ENCODE results near the gene GNB1.

Gene GNB1

DNA sequence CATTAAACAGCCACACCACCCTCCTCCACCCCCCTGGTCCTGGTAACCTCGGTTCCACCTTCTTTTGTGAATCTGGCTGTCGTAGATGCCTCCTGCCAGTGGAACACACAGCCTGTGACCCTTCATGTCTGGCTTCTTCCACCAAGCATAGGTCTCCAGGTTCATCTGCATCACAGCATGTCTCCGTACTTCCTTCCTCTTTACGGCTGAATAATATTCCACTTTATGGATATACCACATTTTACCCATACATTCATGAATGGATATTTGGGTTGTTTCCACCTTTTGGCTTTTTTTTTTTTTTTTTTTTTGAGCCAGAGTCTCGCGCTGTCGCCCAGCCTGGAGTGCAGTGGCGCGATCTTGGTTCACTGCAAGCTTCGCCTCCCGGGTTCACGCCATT, 12.3 kb upstream of the GNB1 start:
- DNase-seq (ENCODE audit: low spot score), result no peak
- TF ChIP-seq, protein P1, sequence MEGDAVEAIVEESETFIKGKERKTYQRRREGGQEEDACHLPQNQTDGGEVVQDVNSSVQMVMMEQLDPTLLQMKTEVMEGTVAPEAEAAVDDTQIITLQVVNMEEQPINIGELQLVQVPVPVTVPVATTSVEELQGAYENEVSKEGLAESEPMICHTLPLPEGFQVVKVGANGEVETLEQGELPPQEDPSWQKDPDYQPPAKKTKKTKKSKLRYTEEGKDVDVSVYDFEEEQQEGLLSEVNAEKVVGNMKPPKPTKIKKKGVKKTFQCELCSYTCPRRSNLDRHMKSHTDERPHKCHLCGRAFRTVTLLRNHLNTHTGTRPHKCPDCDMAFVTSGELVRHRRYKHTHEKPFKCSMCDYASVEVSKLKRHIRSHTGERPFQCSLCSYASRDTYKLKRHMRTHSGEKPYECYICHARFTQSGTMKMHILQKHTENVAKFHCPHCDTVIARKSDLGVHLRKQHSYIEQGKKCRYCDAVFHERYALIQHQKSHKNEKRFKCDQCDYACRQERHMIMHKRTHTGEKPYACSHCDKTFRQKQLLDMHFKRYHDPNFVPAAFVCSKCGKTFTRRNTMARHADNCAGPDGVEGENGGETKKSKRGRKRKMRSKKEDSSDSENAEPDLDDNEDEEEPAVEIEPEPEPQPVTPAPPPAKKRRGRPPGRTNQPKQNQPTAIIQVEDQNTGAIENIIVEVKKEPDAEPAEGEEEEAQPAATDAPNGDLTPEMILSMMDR (IDR thresholded peaks at IDR 0.05; ENCODE audit: extremely low read depth, missing control alignments), result no peak

- TF ChIP-seq, protein P1 (IDR thresholded peaks at IDR 0.05; ENCODE audit: extremely low read depth, missing control alignments), result no peak
- DNase-seq (ENCODE audit: low spot score), result no peak
Observed at GRCh38 chr1:1901641-1902294, 10.9 kb upstream of the GNB1 start.

- no peak for DNase-seq (ENCODE audit: low spot score)
- TF ChIP-seq, protein P1 (IDR thresholded peaks at IDR 0.05; ENCODE audit: extremely low read depth, missing control alignments), result no peak
Observed at GRCh38 chr1:1900883-1901640, 10.2 kb upstream of the GNB1 start.

DNA sequence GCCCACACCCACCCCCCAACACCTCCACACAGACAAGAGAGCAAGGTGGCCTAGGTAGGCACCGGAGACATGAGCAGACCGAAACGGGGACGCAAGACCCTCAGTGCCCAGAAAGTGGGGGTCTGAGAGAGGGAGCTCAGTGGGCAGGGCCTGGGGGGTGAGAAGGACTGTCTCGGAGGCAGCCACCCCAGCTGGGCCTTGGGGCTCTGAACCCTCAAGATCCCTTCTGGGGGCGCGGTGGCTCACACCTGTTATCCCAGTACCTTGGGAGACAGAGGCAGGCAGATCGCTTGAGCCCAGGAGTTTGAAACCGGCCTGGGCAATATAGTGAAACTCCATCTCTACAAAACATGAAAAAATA, 9.1 kb upstream of the GNB1 start:
- no peak for DNase-seq (ENCODE audit: low spot score)
- TF ChIP-seq, protein P1 (IDR thresholded peaks at IDR 0.05; ENCODE audit: extremely low read depth, missing control alignments), result no peak

DNA sequence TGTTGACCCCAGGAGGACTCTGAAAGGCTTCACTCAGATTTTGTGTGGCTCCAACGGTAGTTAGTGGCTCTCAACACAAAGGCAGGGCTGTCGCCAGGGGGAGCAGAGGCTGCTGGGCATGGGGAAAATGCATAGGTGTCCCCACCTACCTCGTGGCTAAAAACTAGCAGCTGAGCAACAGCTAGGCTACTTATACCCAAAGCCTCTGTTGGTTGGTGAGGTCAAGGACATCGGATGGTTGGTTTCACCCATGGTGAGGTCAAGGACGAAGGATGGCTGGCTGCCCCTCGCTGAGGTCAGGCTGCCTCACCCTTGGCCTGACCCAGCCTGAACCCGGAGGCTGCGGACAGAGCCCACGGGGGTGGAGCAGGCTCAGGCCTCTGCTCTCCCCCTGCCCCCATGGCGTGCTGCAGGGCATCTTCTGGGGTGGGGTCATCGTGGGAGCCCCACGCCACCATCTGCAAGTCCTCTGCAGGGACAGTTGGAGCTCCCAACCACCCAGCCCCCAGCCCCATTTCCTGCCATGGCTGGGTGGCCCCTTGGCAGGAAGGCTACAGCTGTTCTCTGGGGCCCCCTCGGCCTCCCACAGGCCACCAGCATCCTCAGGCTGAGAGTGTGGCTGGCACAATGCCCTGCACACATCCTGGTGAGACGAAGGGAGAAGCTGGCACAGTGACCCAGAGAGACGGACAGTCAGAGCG, 8.5 kb upstream of the GNB1 start:
- DNase-seq (ENCODE audit: low spot score), result no peak
- TF ChIP-seq, protein P1 (IDR thresholded peaks at IDR 0.05; ENCODE audit: extremely low read depth, missing control alignments), result peak; percentile 43

DNA sequence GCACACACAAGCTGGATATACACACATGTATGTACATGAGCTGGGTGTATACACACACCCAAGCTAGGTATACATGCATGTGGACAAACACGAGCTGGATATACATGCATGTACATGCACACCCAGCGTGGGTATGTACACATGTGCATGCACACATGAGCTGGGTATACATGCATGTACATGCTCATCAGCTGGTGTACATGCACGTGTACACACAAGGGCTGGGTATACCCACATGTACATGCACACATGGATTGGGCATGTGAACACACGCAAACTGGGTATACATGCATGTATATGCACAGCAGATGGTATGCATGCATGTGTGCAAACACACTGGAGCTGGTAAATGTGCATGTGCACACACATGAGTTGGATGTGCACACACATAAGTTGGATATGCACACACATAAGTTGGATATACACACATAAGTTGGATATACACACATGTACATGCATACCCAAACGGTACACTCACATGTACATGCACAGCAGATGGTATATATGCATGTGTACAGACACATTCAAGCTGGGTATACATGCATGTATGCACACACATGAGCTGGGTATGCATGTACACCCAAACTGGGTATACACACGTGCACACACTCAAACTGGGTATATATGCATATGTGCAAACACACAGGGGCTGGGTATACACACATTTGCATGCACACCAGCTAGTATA, 7.5 kb upstream of the GNB1 start:
- TF ChIP-seq, protein P1 (IDR thresholded peaks at IDR 0.05; ENCODE audit: extremely low read depth, missing control alignments), result no peak

More for the DNA sequence above, 7.5 kb upstream of the GNB1 start:
- no peak for DNase-seq (ENCODE audit: low spot score)
